ENCODE results near the gene FBLN2. TPM values are rescaled to one million over a fixed set of nuclear protein-coding genes. Genes with fewer than 3 reads are reported as not detected.

The FBLN2 gene
- 53.0 and 56.7 TPM in 2 replicates for total RNA-seq

GRCh38 chr3:13548696-13549622 lies at the start of gene FBLN2:
FBLN2 (plus strand) TSS chr3:13549125; CDS start chr3:13570356, 21,231 bp downstream.

Other genes with a start within 250 kb of the FBLN2 start
- gene NUP210, start 128.8 kb upstream of the FBLN2 start, total RNA-seq, result 0.26 and 0.32 TPM in 2 replicates
- 9.0 and 12.9 TPM in 2 replicates for gene HDAC11, start 68.8 kb upstream of the FBLN2 start, total RNA-seq

All from articular chondrocyte of knee joint (primary cell).